ENCODE measurements around the gene MYH9.

MYH9 gene

DNA sequence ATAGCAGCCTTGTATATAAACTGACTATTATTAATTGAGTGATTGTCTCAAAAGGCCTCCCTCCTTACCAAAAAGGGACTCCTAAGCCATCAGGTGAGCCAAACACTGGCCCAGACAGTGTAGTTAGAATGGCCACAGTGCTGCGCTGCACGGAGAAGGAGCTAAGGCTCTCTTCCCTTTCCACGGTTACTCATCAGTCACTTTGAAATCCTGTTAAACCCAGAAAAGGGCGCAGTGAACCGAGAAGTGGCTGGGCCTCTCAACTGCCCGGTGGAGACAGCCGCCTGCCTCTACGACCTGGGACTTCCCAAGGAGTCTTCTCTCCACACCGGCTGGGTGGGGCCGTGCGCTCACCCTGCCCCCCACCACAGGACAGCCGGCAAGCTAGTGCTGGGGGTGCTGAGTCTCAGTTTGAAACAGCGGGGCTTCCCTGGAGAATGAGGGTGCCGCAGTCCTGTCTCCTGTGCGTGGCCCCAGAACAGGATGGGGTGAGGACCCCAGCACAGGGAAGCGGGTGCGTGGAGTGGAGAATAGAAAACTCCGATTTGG is 1.3 kb downstream of the MYH9 start:
- DNase-seq (ENCODE audit: low read depth): no peak

DNA sequence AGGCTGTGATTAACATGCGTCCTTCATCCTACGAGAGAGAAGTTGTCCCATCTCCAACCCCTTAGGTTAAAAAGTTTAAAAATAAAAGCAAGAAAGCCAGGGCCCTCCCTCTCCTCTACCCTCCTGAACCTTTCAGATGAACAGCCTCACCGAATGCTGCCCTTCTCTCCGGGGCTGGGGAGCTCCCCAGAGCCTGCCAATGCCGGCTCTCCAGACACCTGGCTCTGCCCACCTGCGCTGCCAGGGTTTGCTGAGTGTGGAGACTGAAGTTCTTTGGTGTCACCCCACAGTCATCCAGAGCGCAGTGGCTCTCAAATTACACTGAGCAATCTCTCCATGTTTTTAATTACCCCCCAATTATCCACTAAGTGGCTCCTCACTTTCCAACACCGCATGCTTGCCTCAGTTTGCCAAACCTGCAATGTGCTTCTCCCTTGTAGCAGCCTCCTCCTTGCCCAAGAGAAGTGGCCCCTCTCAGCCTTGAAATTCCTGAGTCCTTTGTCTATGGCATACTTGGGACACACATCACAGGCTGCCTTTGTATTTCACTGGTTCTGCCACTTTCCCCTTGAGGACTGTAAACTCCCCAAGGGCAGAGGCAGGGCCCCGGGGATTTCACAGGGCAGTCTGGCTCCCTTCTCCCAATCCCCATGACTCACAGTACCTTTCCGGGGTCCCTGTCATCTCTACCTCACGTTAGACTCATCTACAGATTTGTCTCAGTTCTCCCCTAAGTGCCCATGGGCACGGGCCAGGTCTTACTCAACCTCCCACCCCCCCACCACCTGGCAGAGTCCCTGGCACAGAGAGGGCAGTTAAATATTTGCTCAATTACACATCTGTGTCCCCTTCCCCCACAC is 2.0 kb downstream of the MYH9 start:
- DNase-seq (ENCODE audit: low read depth): no peak

DNA sequence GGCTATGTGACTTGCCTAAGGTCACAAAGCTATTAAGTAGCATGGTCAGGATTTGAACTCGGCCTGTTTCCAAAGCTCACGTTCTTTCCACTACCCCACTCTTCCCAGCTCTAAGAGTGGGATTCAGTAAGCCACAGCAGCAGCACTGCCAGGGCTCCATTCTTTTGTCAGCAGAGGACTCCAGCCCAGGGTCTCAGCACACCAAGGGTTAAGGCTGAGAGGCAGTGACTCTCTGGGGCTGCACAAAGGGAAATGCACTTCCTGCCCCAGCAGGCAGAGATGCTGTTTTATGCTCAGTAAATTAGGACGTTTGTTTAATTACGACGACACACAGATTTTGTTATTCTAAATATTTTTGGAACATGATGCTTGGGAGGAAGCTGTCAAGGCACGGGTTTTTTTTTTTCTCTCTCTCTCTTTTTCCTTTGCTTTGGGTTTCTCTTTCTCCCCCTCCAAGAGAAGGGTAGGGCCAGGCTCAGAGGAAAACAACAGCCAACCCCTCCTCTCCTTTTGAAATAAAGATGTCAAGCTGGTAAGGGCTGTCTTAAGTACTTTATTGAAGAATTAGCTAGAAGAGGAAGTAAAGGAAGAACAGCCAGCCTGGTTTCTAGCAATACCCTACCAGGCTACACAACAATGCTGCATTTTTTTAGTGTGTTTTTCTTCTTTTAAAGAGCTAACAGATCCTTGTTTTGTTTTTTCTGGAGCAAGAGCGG is 2.8 kb downstream of the MYH9 start:
- DNase-seq (ENCODE audit: low read depth): no peak

DNA sequence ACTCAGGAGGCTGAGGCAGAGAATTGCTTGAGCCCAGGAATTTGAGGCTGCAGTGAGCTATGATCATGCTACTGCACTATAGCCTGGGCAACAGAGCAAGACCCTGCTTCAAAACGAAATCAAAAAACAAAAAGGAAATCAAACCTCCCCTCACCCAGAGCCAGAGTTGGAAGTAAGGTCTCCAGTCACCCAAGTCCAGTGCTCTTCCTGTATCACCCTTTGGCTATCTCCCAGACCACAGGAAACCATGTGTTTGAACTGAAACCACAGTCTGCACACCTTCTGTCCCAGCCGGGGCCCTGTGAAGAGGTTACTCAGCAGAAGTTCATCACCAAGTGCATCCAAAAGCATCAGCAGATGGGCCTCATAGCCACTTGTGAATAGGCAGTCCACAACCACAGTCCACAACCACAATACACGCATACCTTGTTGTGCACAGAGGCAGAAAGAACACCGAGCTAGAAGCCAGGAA is 4.6 kb downstream of the MYH9 start:
- DNase-seq (ENCODE audit: low read depth): no peak

DNA sequence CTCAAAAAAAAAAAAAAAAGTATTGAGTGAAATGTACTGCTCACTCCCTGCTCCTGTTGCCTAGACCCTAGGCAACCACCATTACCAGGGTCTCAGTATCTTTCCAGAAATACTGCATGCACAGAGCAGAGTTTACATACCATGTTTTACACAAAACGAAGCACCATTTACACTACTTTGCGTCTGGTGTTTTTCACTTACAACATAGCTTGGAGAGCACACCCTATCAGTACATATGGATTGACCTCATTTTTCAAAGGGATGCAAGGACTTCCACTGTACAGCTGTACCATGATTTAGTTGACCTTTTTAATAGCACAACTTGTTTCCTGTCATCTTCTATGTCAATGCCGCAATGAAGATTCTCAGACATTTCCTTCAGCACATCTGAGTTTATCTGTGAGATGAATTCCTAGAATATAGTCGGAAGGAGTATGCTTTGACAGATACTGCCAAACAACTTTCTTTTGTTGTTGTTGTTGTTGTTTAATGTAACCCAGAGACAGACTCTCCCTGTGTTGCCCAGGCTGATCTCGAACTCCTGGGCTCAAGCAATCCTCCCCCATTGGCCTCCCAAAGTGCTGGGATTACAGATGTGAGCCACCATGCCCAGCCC is 6.1 kb downstream of the MYH9 start:
- DNase-seq (ENCODE audit: low read depth): no peak

DNA sequence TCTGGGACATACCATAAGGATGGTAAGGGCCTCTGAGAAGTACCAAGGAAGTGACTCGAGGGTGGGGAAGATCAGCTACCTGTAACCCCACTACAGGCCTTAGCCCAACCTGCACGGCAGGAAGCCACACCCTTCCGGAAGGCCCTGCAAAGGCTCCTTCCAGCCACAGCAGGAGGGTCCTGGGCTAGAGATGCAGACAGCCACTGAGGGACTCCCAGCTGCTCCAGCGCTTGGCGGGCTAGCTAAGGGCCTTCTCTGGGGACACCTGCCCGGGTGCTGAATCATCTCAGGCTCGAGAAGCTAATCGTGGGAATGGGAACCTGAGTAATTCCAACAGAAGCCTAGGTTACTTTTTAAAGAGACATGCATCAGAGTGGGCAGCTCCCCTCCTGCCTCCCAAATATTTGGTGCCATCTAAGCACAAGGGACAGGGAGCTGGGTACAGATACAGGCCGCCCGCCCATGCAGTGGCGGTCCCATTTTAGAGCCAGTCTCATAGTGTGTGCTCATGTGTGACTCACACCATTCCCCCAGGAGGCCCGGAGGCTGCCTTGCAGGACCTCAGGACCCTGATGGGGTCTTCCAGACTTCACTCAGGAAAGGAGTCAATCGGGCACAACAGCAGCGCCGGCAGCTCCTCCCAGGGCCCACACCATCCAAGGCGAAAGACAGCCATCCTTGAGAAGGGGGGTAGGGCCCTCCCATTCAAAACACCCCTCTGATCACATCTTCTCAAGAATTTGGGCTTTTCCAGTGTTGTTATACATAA is 8.0 kb downstream of the MYH9 start:
- DNase-seq (ENCODE audit: low read depth): no peak

DNA sequence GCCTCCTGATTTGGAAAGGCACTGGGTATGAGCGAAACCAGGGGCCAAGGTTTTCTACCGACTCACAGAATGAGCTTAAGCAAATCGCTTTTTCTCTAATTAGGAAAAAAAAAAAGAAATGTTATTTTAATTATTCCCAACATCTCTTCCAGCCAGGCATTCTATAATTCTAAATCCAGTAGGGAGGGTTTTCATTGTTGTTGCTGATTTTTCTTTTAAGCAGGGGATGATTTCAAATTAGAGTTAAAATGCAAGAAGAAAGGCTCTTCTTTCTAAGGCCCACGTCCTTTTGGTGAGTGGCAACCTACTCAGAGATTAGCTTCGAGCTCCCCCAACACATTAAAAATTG is 8.9 kb downstream of the MYH9 start:
- DNase-seq (ENCODE audit: low read depth): no peak

DNA sequence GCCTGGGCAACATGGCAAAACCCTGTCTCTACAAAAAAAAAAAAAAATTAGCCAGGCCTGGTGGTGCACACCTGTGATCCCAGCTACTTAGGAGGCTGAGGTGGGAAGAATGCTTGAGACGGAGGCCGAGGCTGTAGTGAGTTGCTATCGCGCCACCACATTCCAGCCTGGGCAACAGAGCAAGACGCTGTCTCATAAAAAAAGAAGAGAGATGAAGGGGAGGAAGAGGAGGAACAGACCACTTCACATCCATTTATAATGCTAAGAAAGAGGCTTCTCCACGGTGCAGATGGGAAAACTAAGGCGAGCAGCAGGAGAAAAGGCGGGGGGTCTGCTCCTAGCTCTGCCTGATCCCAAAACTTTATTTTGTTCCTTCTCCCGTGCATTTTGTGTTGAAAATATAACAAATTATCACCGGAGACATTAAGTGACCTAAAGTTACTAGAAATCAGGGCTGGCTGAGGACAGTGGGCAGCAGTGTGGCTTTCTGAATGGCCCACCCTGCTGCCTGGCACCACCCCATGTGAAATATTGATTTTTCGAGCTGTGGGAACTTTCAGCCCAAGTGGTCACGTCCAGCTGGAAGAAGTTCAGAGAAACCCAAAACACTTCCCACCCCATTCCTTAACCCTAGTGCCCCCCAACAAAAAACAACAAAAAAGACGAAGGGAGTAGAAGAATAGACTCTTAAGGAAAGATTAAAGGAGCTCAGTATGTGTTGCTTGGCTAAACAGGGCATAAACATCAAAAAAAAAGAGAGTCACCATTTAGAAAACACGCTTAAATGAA is 9.5 kb downstream of the MYH9 start:
- DNase-seq (ENCODE audit: low read depth): no peak

DNA sequence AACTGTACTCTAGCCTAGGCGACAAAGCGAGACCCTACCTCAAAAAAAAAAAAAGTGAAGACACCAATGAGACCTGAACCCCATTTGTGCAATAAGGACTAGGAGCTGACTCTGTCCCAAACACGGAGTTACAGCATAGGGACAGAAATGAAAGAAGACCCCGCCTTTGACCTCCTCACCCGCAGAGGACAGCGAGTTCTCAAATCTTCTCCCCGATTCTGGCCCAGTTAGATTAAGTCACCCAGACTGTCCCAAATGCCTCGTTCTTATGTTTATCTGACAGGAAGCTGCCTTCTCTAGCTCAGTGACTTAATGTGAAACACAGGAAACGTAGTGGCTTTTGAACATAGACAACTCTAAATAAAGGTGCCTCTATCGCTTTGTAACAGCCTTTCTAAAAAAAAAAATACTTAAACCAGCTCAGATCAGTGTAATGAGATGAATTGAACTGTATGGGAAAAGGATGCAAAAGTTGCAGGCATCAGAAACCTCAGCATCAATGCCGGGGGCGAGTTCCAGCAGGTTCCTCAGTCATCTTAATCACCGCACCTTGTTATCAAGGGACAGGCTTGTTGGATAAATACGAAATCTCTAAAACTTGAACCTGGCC is 10.6 kb downstream of the MYH9 start:
- no peak for DNase-seq (ENCODE audit: low read depth)

DNA sequence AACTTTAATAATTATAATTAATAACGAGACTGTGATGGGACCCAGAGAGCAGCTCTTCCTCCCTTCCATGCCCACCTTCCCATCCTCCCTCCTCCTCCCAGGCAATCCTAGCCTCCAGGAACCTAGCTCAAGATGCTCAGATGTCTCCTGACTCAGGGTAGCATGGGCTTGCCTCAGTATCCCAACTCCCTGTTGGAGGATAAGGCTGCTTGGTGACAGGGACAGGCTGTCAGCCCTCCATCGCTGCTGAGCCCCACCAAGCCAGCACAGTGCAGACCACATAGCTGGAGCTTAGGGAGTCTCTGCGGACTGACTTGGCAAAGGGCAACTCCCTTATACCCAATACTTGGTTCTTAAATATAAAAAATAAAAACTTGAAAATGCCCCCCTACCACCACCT is 11.5 kb downstream of the MYH9 start:
- no peak for DNase-seq (ENCODE audit: low read depth)

DNA sequence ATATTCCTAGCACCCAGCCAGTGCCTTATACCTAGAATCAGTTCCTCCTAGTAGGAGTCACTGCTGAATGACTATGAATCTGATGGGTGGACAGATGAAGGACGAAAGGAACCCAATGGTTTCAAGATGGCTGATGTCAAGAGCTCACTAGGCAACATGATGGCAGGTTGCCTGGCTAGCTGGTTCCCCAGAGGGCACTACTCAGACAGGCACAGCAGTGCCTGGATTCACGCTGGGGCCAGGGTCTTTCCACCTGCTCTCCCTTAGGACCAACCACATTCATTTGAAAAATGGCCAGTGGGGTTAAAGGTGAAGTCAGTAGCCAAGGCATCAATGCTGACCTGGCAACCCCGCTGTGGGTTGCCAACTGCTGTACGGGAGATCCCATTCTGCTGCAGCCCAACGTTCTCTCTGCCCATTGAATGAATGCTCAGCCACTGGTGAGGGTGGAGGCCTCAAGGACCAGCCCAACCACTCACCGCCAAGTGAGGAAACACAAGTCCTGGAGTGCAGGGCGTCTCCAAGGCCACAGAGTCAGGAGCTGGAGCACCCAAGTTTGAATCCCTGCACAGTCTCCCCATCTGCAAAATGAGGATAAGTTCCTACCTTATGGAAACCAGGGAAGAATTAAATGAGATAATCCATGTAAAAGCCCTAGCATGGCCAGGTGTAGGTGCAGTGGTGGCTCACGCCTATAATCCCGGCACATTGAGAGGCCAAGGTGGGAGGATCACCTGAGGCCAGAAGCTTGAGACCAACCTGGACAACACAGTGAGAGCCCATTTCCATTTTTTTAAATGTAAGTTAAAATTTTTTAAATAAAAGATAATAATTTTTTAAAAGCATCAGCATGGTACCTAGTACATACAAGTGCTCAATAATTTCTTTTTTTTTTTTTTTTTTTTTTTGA is 12.4 kb downstream of the MYH9 start:
- DNase-seq (ENCODE audit: low read depth): no peak

DNA sequence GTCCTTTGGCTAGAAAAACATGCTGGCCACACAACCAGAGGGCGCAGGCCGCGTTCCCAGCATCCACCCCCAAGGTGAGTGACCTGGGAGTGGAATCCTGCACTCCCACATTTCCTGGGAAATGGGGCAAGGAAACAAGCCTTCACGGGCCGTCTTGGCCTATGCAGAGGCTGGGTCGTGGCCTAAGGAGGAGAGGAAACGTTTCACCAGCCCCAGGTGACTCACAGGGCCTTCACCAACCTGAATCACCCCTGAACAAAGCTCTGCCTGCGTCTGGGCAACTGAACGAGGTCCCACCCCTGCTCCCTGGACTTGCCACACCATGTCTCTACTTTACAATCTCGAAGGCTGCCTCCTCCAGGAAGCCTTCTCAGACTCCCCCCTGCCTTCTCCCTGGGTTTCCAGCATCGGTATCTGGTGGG is 13.2 kb downstream of the MYH9 start:
- DNase-seq (ENCODE audit: low read depth): no peak

DNA sequence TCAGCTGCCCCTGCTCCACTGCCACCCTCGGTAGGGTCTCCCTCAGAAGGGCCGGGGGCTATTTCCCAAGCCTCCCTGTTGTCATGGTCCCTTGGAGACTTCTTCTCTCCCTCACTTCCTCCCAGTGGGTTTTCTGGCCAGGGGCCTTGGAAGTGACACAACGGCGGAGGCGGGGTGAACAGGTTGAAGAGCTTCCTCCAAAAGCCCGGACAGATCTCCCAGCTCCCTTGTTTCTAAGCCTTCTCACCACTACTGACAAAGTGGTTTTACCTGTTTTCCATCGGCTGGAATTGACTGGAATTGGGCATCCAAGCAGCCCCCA is 14.5 kb downstream of the MYH9 start:
- DNase-seq (ENCODE audit: low read depth): no peak

DNA sequence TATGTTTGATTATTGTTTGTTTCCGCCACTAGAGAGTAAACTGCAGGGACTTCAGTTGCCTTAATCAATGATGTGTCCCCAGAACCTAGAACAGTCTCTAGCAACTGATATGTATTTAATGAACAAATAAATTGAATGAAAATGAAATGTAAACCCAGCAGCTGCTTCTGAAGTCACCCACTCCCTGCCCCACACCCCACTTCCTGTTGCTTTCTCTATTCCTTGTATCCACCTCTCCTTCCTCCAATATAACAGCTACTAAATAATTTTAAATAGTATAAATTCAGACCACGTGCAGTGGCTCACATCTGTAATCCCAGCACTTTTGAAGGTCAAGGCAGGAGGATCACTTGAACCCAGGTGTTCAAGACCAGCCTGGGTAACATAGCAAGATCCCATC is 15.8 kb downstream of the MYH9 start:
- no peak for DNase-seq (ENCODE audit: low read depth)

DNA sequence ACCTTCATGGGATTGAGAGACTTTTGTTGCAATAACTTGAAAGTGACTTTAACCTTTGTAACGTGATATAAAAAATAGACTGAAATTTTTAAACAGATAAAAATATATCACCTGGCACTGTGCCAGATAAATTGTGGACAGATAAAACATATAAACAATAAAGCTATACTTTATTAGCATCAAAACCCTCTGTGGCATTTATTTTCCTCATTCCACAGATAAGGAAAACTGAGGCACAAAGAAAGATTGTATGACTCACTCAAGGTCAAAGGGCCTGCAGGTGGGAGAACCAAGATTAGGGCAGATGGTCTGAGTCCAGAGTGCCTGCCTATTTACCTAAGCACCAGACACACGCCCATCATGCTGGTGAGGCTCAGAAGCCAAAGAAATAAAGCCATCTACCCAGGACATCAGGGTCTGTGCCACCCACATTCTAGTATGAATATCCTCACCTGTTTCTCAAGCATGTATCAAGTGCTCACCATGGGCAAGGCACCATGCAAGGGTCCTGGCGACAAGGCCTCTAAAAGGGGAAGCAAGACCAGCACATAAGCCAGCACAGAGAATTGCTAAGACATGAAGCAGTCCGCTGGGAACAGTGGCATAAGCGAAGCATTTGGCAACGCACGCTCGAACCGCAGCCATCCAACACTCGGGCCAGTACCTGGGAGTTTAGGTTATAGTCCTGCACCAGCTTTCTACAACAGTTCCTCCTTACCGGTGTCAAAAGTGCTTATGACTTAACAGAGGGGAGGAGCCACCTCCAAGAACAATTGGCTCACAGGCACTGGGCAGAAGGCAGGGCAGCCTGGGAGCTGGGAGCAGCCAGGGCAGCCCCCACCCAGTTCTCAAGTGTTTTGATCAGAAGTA is 17.6 kb downstream of the MYH9 start:
- no peak for DNase-seq (ENCODE audit: low read depth)

DNA sequence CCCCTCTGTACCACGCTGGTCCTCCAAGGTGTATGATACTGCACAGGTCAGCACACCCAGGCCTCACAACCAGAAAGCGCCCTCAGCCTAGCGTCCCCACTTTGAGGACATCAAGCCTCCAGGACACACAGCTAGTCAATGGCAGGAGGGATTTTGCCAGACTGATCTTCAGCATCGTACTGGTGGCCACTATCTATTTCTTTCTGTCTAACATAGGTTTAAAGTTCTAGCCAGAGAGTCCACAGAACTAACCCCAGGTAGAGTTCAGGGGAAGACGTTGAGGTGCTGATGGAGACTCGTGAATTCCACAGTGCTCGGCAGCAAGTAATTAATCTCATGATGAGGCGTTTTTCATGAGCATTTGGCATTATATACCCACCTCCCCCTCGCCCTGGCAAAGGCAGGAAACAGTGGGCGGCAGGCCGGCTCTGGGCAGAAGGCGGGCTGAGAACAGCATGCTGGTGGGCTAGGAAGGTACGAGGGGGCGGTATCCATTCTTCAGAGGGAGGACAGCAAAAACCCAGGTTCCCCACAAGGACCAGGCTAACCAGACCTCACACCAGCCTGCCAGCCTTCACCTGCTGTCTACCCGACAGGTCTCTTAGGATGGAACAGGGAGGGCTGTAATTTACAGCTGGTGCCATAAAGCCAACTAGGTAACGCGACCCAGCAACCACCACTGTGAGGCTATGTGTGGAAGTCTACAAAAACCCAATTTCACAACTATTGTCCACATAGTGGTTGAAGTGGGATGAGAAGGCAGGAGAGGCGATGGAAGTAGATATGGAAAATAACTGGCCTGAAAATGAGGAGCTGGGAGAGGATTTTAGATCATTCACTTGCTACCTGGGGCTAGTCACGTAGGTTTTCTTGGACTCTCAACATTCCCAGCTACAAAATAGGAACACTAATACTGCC is 18.5 kb downstream of the MYH9 start:
- peak; percentile 47 for DNase-seq (ENCODE audit: low read depth)

DNA sequence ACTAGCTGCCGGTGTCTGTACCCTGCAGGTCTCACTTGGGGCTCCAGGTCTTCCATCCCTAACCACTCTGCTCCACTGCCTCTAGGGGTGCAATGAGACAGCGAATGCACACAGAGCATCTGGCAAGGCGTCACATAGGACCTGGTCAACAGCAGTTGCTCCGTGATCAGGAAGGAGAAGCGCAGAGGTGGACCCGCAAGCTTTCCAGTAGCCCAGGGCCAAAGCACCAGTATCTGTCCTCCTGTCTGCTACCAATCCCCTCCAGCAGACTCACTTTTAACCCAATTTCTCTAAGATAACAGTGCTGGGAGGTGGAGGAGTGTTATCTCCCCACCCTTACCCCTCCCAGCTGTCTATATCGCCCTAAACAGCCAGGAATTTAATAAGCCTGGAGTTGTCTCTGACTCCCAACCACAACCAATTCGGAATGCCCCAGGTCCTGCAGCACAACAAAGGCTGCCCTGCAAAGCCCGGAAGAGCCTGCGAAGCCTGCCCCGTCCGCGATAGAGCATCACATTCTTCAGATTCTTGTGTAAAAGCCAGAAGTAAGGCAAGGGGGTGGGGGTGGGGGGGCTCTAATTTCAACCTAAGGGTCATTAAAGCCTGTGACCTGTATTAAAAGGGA is 19.3 kb downstream of the MYH9 start:
- no peak for DNase-seq (ENCODE audit: low read depth)
